Endothelial cell of umbilical vein (primary cell): ENCODE measurements around the gene SERPINA5. TPM values are rescaled to one million over a fixed set of nuclear protein-coding genes. Genes with fewer than 3 reads are reported as not detected.

Experiments
- BruUV-seq: library from RNA; stranded (reverse); fragments of 400-500 nt; replicated peaks from 2 replicates; lab custom pipeline; 2021; lab: Mats Ljungman, UMichigan
- CTCF ChIA-PET: fragments of 300-600, 350-600 bp; sonication (Branson Sonifier 250); formaldehyde crosslinking; loops from one replicate; lab custom pipeline; 2021; ENCODE audit warnings: antibody characterized with exemption, inconsistent platforms; lab: Charles Lee
- POLR2A ChIA-PET: fragments of 300-600, 350-600 bp; sonication (Branson Sonifier 250); formaldehyde crosslinking; loops from one replicate; lab custom pipeline; 2021; ENCODE audit warnings: antibody characterized with exemption, inconsistent platforms; lab: Charles Lee
- DNase-seq: peaks from one replicate; pipeline ENCODE4 v3.0.0-alpha.2; 2011; ENCODE audit warnings: low read depth, low spot score
- FAIRE-seq: peaks from 2 replicates; lab custom pipeline; 2011; peaks lifted over from hg19 to GRCh38; lab: Jason Lieb, UNC
- H2AFZ ChIP-seq: 2 replicates; pipeline ENCODE4 v1.6.0; 2012; ENCODE audit warnings: low read depth, low read length, control low read depth, inconsistent platforms
- H3K27ac ChIP-seq: 2 replicates; pipeline ENCODE4 v1.5.1; 2011; ENCODE audit warnings: low read depth, mild to moderate bottlenecking, control low read depth, low read length, moderate library complexity; ENCODE audit not compliant: insufficient read depth
- H3K27me3 ChIP-seq, 2 experiments: 2 replicates each; pipeline versions ENCODE4 v1.6.0 to v1.6.1; 2011; ENCODE audit warnings: low read length in 2 of 2, mixed read lengths in 1 of 2; ENCODE audit not compliant: control insufficient read depth in 2 of 2, insufficient read depth in 2 of 2
- H3K36me3 ChIP-seq, 2 experiments: 2 replicates in 1 of 2; 3 replicates in 1 of 2; pipeline ENCODE4 v1.5.1; 2011; ENCODE audit warnings: low read length in 2 of 2, mild to moderate bottlenecking in 1 of 2, moderate library complexity in 1 of 2; ENCODE audit not compliant: control insufficient read depth in 2 of 2, insufficient read depth in 2 of 2; ENCODE audit errors: extremely low read depth in 1 of 2
- H3K4me1 ChIP-seq: 3 replicates; pipeline ENCODE4 v1.5.1; 2011; ENCODE audit warnings: mild to moderate bottlenecking, low read length; ENCODE audit not compliant: control insufficient read depth, insufficient read depth; ENCODE audit errors: extremely low read depth
- H3K4me2 ChIP-seq: 2 replicates; pipeline ENCODE4 v1.6.1; 2011; ENCODE audit warnings: low read length, control low read depth, mixed read lengths; ENCODE audit not compliant: insufficient read depth
- H3K4me3 ChIP-seq, 3 experiments: fragments of 200-600 bp in 1 of 3; sonication (generic), shearing (Covaris generic) in 1 of 3; replicated peaks in 1 of 3; 2 replicates each; pipeline ENCODE4 v1.5.1; 2011 to 2016; ENCODE audit warnings: control low read depth in 3 of 3, low read length in 3 of 3, mild to moderate bottlenecking in 2 of 3, inconsistent platforms in 1 of 3, low read depth in 1 of 3, moderate library complexity in 1 of 3; ENCODE audit not compliant: insufficient read depth in 1 of 3
- H3K79me2 ChIP-seq: 2 replicates; pipeline ENCODE4 v1.6.0; 2012; ENCODE audit warnings: low read length, inconsistent platforms; ENCODE audit not compliant: control insufficient read depth, insufficient read depth
- H3K9ac ChIP-seq: replicated peaks from 2 replicates; pipeline ENCODE3; 2011; ENCODE audit warnings: low read length, control low read depth; ENCODE audit not compliant: insufficient read depth; ENCODE audit errors: extremely low read depth
- H3K9me1 ChIP-seq: replicated peaks from 3 replicates; pipeline ENCODE4 v1.6.0; 2011; ENCODE audit warnings: mild to moderate bottlenecking, low read length; ENCODE audit not compliant: control insufficient read depth, insufficient read depth; ENCODE audit errors: extremely low read depth
- H3K9me3 ChIP-seq: replicated peaks from 2 replicates; pipeline ENCODE4 v1.5.1; 2012; ENCODE audit warnings: low read length, inconsistent platforms; ENCODE audit not compliant: control insufficient read depth, insufficient read depth
- H4K20me1 ChIP-seq: replicated peaks from 2 replicates; pipeline ENCODE3; 2011; ENCODE audit warnings: mild to moderate bottlenecking, low read length; ENCODE audit not compliant: control insufficient read depth, insufficient read depth; ENCODE audit errors: extremely low read depth
- EZH2 ChIP-seq: IDR thresholded peaks from 2 replicates; pipeline ENCODE4 v1.6.1; 2012; ENCODE audit warnings: borderline replicate concordance, low read depth, mild to moderate bottlenecking, moderate library complexity, low read length, inconsistent platforms; ENCODE audit not compliant: severe bottlenecking
- GATA2 ChIP-seq: IDR thresholded peaks from 2 replicates; pipeline ENCODE4 v1.7.0; 2011; ENCODE audit warnings: low read depth, mild to moderate bottlenecking, moderate library complexity, mixed read lengths, low read length; ENCODE audit not compliant: insufficient read length, insufficient read depth
- JUN ChIP-seq: IDR thresholded peaks from 2 replicates; pipeline ENCODE4 v1.6.1; 2011; ENCODE audit warnings: borderline replicate concordance, low read depth; ENCODE audit not compliant: insufficient read length, insufficient read depth
- MYC ChIP-seq: IDR thresholded peaks from one replicate; pipeline ENCODE4 v1.6.1; 2011; ENCODE audit warnings: mild to moderate bottlenecking, low read depth, low read length
- POLR2A ChIP-seq: IDR thresholded peaks from 2 replicates; pipeline ENCODE4 v1.6.1; 2012; ENCODE audit warnings: low read depth, mild to moderate bottlenecking, control low read depth, low read length
- POLR2AphosphoS5 ChIP-seq: IDR thresholded peaks from 2 replicates; pipeline ENCODE4 v1.6.1; 2012; ENCODE audit warnings: low read depth, mild to moderate bottlenecking, control low read depth, low read length, moderate library complexity; ENCODE audit not compliant: insufficient read depth
- dilution Hi-C: fragments of 300-500 bp; cut with MboI; formaldehyde crosslinking; loops from one replicate; pipeline ENCODE4 v1.15.0; 2019; ENCODE audit warnings: low sequenced_read_pairs; ENCODE audit not compliant: extremely low pct_ligation_motif_present
- intact Hi-C: fragments of 100-400 bp; cut with micrococcal nuclease; formaldehyde crosslinking; loops from one replicate; pipeline ENCODE4 v1.10.0; 2022
- polyA plus RNA-seq, 4 experiments: library from polyadenylated mRNA; depleted of rRNA in 3 of 4; stranded (reverse) in 3 of 4; unstranded in 1 of 4; fragments of >200 nt; gene quantifications; 2 replicates each; pipeline versions ENCODE4 v1.2.1 to v1.2.3, GENCODE V29; 2011 to 2012; ENCODE audit warnings: missing spikeins in 1 of 4
- total RNA-seq: library from RNA; stranded (reverse); gene quantifications from 2 replicates; pipeline ENCODE4 v1.2.3, GENCODE V29; 2021
- TF ChIP-seq, protein P1 (sequence below): IDR thresholded peaks from 2 replicates; pipeline ENCODE4 v1.6.1; 2011; ENCODE audit not compliant: insufficient read depth, insufficient read length
- TF ChIP-seq, protein P2 (sequence below), 2 donors: IDR thresholded peaks; 1 replicate in 1 of 2; 2 replicates in 1 of 2; pipeline ENCODE4 v1.5.1; 2011; ENCODE audit warnings: low read length in 2 of 2, mild to moderate bottlenecking in 2 of 2, moderate library complexity in 2 of 2, control low read depth in 1 of 2, inconsistent platforms in 1 of 2, low read depth in 1 of 2; ENCODE audit not compliant: insufficient read depth in 1 of 2; ENCODE audit errors: extremely low read depth in 1 of 2

SERPINA5 gene
- total and polyA plus RNA-seq, 2 donors (not counting 3 experiments of a cell fraction or from before 2014, with no cell fraction given): 0.12 TPM; not detected in 1

DNA sequence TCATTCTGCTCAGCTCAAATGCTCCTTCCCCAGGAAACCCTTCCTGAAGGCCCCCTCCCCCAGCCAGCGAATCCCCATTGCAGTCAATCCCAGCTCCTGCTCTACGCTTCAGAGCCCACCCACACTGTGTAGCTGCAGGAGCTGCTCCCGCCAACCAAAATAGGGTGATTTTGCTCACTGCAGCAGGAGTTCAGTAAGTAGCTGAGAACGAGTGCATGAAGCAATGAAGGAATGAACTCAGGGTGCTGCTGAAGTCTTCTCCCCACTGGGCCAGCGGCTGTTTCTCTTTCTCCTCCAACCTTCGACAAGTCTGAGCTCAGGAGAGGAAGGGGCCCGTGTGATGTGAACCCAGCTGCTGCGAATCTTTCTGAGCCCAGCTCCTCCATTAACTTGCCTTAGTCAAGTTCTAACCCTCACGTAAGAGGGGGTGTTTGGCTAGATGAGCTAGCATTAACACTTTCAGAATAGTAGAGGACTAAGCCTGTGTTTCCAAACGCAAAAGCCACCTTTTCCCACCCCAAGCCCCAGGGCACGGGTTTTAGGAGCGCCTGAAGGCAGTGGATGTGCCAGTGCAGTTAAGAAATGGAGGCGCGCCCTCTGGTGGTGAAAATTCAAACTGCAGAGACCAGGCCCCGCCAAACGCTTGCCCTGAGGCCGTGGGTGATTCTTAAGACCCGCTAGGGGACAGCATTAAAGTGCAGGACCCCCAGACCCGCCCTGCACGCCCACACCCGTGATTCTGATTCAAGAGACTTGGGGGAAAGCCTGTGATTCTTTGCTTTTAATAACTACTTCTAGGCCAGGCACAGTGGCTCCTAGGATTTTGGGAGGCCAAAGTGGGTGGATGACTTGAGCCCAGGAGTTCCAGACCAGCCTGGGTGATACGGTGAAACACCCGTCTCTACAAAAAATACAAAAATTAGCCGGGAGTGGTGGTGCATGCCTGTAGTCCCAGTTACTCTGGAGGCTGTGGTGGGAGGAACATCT, 31.9 kb upstream of the SERPINA5 start:
- ChIA-PET CTCF (interaction anchor here (0.6 to 2.0 kb wide), 39 partner anchors 8 to 883 kb away, joined by 3 to 98 read pairs (median 4); partner anchors contain the start of gene SERPINA4), POLR2A (no interaction called here)
- intact Hi-C loops (loop anchor here (1.0 to 10.0 kb wide), 4 partner anchors 63 to 414 kb away; no protein-coding TSS in a partner anchor), dilution Hi-C loops (no loop called here)
- Histone ChIP-seq H3K79me2 (no peaks in the 10 kb centered on the region), H3K27me3 (no peaks in the 10 kb centered on the region), H3K9ac (no peak overlapping the region), H3K9me3 (no peaks in the 10 kb centered on the region), H3K36me3 (no peaks in the 10 kb centered on the region), H3K27ac (no peak overlapping the region), H3K9me1 (no peaks in the 10 kb centered on the region), H3K4me3 (no peak overlapping the region), H4K20me1 (no peaks in the 10 kb centered on the region), H3K4me1 (no peaks in the 10 kb centered on the region), H3K4me2 (no peak overlapping the region), H2AFZ (no peak overlapping the region)
- TF ChIP-seq JUN: no peak
- TF ChIP-seq, protein P1, sequence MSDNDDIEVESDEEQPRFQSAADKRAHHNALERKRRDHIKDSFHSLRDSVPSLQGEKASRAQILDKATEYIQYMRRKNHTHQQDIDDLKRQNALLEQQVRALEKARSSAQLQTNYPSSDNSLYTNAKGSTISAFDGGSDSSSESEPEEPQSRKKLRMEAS: no peak
- TF ChIP-seq POLR2AphosphoS5: no peak
- TF ChIP-seq, protein P2, sequence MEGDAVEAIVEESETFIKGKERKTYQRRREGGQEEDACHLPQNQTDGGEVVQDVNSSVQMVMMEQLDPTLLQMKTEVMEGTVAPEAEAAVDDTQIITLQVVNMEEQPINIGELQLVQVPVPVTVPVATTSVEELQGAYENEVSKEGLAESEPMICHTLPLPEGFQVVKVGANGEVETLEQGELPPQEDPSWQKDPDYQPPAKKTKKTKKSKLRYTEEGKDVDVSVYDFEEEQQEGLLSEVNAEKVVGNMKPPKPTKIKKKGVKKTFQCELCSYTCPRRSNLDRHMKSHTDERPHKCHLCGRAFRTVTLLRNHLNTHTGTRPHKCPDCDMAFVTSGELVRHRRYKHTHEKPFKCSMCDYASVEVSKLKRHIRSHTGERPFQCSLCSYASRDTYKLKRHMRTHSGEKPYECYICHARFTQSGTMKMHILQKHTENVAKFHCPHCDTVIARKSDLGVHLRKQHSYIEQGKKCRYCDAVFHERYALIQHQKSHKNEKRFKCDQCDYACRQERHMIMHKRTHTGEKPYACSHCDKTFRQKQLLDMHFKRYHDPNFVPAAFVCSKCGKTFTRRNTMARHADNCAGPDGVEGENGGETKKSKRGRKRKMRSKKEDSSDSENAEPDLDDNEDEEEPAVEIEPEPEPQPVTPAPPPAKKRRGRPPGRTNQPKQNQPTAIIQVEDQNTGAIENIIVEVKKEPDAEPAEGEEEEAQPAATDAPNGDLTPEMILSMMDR (IDR thresholded peaks at IDR 0.05; ENCODE audit: extremely low read depth in 1 of 2, insufficient read depth in 1 of 2, low read depth in 1 of 2, low read length in 2 of 2): peak; percentile 75 to 78
- TF ChIP-seq POLR2A: no peak
- no peak for TF ChIP-seq EZH2
- TF ChIP-seq GATA2: no peak
- TF ChIP-seq MYC: no peak
- DNase-seq (peak; percentile 38), FAIRE-seq (peak; percentile 89)
- BruUV-seq: no TSS peak
